Measurements from ENCODE around the gene LRRC4C.

LRRC4C gene

GRCh38 chr11:41414771-41415440, 44.5 kb downstream of the LRRC4C start:
- no peak for DNase-seq

DNA sequence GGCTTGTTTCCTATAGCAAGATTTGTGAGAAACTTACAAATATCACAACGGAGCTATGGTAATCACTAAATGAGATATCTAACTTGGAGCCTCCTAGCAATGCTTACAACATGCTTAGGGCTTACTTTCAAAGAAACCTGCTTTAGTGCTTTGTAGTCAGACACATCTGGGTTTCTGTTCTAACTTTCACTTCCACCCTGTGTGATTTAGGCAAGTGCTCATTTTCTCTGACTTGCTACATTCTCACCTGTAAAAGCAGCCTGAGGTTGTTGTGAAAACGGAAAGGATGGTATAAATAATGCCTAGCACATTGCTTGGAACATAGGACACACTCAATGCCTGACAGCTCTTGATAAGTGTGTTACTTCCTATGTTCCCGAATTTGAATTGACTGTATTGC, 45.6 kb downstream of the LRRC4C start:
- DNase-seq: no peak

- DNase-seq: no peak
These were observed 53.6 kb downstream of the LRRC4C start for GRCh38 chr11:41405812-41406211.

DNA sequence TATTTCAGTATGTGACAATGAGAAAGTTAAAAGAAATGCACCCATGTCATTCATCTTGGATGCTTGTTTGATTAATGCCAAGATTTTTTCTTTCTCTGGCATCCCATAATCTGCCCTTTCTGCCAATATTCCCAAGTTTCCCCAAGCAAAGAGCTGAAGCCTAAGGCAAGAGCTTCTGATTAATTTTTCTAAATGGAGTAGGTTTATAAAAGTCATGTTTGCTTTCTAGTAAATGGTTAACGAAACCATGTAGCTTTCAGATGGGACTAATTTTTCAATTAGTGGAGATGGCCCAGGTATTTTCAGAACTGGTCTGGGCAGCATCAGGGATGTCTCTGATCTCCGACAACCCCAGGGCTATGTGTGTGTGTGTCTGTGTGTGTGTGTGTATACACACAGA, 55.3 kb downstream of the LRRC4C start:
- no peak for DNase-seq

GRCh38 chr11:41403458-41403857, 56.0 kb downstream of the LRRC4C start:
- DNase-seq: no peak

GRCh38 chr11:41400819-41401382, 58.6 kb downstream of the LRRC4C start:
- no peak for DNase-seq

- DNase-seq: no peak
These were observed 59.3 kb downstream of the LRRC4C start for GRCh38 chr11:41400124-41400523.

GRCh38 chr11:41399323-41399722, 60.1 kb downstream of the LRRC4C start:
- DNase-seq: no peak

DNA sequence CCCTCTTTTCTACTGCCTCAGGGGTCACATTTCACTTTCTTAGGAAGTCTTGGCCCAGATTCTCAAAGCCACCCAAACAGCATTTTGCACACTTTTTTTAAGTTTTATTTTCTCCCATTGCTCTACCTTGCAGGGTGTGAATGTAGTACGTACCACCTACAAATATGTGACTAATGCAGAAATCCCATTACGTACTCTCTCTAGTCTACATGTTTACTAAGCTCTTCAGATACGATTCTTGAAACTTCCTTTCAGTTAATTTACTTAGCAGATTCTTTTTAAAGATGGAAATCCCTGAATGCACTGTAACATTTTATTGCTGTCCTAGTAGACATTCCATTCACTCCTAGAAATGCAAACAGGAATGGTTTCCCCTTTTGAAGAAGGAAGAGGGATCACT, 61.3 kb downstream of the LRRC4C start:
- no peak for DNase-seq

- no peak for DNase-seq
These were observed 64.8 kb downstream of the LRRC4C start for GRCh38 chr11:41394521-41395195.

DNA sequence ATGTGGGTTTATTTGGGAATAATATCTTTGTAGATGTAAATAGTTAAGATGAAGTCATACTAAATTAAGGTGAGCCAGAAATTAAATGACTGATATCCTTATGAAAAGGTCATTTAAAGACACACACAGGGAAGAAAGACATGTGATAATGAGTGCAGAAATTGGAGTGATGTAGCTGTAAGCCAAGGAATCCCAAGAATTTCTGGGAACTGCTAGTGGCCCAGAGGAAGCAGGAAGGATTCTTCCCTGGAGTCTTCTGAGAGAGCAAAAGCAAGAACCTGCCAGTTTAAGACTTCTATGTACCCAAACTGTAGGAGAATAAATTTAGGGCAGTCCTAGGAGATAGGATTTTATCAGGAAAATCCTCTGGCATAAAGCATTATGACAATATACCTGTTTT, 66.9 kb downstream of the LRRC4C start:
- no peak for DNase-seq

GRCh38 chr11:41389623-41390130, 69.8 kb downstream of the LRRC4C start:
- no peak for DNase-seq

DNA sequence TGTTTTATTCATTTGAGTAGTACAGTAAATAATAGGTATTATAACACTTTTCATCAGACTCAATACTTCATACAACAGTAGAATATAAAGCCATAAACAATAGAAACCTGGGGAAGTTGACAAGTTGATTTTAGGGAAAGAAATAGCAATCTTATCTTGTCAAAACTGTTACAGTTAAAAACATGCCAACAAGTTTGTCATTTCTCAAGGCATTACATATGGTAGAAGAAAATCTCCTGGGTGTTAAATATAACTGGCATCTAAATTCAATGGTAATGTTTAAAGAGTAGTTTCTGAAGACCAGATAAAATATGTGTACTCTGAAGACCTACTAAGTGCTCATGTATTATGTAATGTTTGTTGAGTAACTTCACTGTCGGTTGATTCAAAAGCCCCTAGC, 75.1 kb downstream of the LRRC4C start:
- DNase-seq: no peak

- no peak for DNase-seq
These were observed 75.7 kb downstream of the LRRC4C start for GRCh38 chr11:41383768-41384167.

DNA sequence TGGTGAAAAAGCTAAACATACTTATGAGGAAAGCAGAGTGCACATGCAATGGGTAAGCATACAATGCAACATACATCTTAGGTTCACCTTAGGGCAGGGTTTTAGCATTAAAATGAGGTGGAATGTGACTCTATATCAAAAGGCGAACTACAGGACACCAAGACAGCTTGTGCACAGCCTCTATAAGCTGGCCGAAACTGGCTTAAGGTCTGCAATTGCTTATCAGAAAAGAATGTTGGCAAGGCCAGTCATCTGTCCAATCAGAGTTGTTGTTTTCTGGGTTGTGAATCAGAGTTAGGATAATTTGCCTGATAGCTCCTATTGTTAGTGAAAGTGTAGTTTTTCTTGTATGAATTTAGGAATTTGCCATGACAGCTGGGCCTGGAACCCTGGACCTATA, 76.5 kb downstream of the LRRC4C start:
- no peak for DNase-seq

DNA sequence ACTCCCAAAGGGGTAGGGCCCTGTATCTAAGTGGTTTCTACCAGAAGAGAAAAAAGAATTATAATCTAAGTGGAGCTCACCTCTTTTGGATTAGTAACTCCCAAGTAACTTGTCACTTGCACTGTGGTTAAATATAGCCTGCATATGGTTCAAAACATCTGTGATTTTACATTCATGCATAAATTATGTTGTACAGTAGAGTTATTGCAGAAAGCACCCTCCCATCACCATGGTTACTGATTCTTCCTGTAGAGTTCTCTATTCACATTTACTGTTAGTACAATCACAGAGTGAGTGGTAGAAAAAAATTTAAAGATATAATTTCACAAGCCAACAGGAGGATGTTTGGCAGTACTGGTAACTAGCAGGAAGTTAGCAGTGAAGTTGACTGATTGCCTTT, 80.4 kb downstream of the LRRC4C start:
- no peak for DNase-seq

GRCh38 chr11:41377709-41378394, 81.6 kb downstream of the LRRC4C start:
- no peak for DNase-seq

DNA sequence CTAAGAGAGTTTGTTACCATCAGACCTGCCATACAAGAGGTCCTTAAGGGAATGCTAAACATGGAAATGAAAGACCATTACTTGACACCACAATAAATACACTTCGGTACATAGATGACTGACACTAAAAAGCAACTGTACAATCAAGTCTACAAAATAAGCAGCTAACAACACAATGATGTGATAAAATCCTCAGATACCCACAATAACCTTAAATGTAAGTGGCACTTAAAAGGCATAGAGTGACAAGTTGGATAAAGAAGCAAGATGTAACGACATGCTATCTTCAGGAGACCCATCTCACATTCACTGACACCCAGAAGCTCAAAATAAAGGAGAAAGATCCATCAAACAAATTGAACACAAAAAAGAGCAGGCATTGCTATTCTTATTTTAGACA, 107.6 kb downstream of the LRRC4C start:
- no peak for DNase-seq

DNA sequence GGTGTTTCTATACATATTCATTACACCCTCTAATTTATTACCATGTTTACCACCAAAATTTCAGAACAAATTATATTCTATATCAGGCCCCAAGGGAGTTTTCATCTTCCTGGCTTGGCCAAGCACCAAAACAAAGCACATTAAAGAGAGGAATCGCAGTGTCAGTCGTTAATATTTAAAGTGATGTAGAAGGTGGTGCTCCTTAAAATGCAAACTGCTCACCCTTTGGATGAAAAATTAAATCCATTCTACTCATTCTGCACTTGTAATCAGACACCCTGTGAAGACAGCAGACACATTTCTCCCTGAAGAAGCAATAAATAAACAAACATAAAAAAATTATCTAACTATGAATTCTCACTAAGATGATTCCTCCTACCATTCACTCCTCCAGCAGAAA, 113.4 kb downstream of the LRRC4C start:
- DNase-seq: no peak

DNA sequence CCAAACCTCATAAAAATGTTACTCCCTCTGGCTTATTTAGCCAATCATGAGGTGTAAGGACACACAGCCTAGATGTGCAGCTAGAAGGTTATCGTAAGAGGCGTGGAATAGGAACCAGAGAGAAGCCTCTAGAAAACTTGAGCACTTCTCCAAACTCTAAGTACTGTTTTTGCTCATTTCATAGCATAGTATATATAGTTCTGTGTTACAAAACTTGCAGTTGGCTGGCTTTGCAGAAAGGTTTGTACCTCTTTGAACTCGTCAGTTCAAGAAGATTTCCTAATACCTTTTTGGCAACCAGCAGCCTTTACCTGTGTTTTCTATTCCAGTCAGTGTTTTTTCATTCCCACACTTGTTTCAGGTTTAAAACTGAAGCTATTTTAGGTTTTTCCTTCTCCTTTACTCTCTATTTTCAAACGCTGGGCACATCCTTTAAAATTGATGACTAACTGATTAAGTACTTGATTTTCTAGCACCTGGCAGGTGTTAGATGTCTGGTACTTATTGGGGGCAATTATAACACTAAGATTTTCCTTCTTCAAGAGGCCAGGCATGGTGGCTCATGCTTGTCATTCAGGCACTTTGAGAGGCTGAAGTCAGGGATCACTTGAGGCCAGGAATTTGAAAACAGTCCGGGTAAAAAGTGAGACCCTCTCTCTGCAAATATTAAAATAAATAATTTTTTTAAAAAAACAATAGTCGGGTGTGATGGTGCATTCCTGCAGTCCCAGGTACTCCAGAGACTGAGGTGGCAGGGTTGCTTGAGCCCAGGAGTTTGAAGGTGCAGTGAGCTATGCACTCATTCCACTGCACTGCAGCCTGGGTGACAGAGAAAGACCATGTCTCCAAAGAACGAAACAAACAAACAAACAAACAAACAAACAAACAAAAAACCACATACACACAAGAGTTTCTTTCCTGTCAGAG, 125.2 kb downstream of the LRRC4C start:
- no peak for DNase-seq

GRCh38 chr11:41333357-41333756, 126.1 kb downstream of the LRRC4C start:
- no peak for DNase-seq

DNA sequence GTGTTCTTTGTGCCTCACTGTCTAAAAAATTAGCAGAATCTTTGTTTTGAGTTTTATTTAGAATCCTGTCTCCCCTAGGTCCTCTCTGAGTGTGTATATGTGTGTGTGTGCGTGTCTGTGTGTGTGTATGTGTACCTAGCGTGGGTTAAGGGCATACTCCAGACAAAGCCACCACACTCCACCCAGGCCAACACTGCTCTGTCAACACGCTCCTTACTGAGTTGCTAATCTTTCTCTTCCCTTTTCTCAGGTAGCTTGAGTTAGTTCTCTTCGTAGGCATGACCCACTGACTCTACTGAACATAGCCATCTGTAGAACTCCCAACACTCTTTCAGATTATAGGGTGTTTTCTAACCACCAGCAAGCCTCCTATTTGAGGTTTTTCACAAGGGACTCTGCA, 131.1 kb downstream of the LRRC4C start:
- DNase-seq: no peak

DNA sequence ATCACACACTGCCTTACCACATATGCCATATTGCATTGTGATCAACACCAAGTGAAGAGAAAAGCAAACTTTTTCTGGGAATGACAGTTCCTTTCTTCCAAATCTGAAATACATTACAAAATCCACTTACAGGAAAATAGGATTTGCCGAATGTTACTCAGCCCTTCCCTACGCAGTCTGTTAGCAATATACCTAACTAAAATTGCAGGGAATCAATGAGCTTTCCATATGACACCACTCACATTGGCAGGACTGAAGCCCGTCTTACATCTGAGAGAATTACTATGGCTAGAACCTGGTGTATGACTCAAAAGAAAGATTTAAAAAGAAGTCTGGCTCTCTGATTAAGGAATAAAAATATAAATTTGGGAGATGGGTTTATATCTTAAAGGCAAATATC, 136.0 kb downstream of the LRRC4C start:
- no peak for DNase-seq
